Suprapubic skin (tissue), 4 donors: Measurements from ENCODE around the gene PHF20. TPM values are rescaled to one million over a fixed set of nuclear protein-coding genes. Genes with fewer than 3 reads are reported as not detected.

Source experiments
- DNase-seq, 2 donors: peaks; one replicate each; pipeline ENCODE4 v3.0.0-alpha.2; 2019; ENCODE audit warnings: low spot score in 2 of 2
- H3K27ac ChIP-seq: fragments of 200-600 bp; sonication (generic); one replicate; pipeline ENCODE4 v1.5.1; 2019
- H3K27me3 ChIP-seq: fragments of 200-600 bp; sonication (generic); one replicate; pipeline ENCODE4 v1.5.1; 2019
- H3K36me3 ChIP-seq: fragments of 200-600 bp; sonication (generic); one replicate; pipeline ENCODE4 v1.5.1; 2019
- H3K4me1 ChIP-seq: fragments of 200-600 bp; sonication (generic); one replicate; pipeline ENCODE4 v1.5.1; 2019
- H3K4me3 ChIP-seq: fragments of 200-600 bp; sonication (generic); one replicate; pipeline ENCODE4 v1.5.1; 2019; ENCODE audit warnings: mild to moderate bottlenecking
- H3K9me3 ChIP-seq: fragments of 200-600 bp; sonication (generic); one replicate; pipeline ENCODE4 v1.5.1; 2019
- CTCF ChIP-seq, 2 donors: fragments of 200-600 bp in 1 of 2; fragments of 450-650 bp in 1 of 2; sonication (generic) in 1 of 2; IDR thresholded peaks; one replicate each; pipeline ENCODE4 v1.5.1; 2016 to 2019; ENCODE audit warnings: antibody characterized with exemption in 2 of 2, mild to moderate bottlenecking in 1 of 2, moderate library complexity in 1 of 2
- EP300 ChIP-seq: sonication (generic); formaldehyde crosslinking; IDR thresholded peaks from one replicate; pipeline ENCODE4 v1.6.1; 2017; ENCODE audit warnings: antibody characterized with exemption
- POLR2A ChIP-seq, 2 donors: fragments of 450-650 bp; IDR thresholded peaks; one replicate each; pipeline ENCODE4 v1.6.1; 2017; ENCODE audit warnings: antibody characterized with exemption in 2 of 2, mild to moderate bottlenecking in 2 of 2, moderate library complexity in 2 of 2
- POLR2AphosphoS5 ChIP-seq, 3 donors: sonication (generic); formaldehyde crosslinking; IDR thresholded peaks; one replicate each; pipeline ENCODE4 v1.6.1; 2017; ENCODE audit warnings: antibody characterized with exemption in 3 of 3
- WGBS: methylation state at CpG from one replicate; pipeline ENCODE4 v1.1.5; 2018; 5-methylcytosine and 5-hydroxymethylcytosine counted together
- total RNA-seq, 4 donors: library from RNA; depleted of rRNA; stranded (reverse); fragments of >200 nt; gene quantifications; one replicate each; pipeline ENCODE4 v1.1.0, GENCODE V29; 2016

The PHF20 gene
- total RNA-seq, 4 donors from 2014 or later = 44.2 to 60.6 (median 47.3) TPM

GRCh38 chr20:35972462-35972861, 200.6 kb downstream of the PHF20 start:
- no peak overlapping the region for H3K27ac ChIP-seq
- no peaks in the 10 kb centered on the region for H3K9me3 ChIP-seq
- H3K4me1 ChIP-seq = peaks cover 10% of the 10 kb centered on the region
- H3K27me3 ChIP-seq = no peaks in the 10 kb centered on the region
- 42% methylated on average over 4 of the region's 4 CpGs for WGBS
- no peaks in the 10 kb centered on the region for H3K36me3 ChIP-seq
- no peak overlapping the region for H3K4me3 ChIP-seq
- no peak for DNase-seq
- TF ChIP-seq CTCF (IDR thresholded peaks at IDR 0.05) = no peak
- no peak for TF ChIP-seq POLR2A (IDR thresholded peaks at IDR 0.05)
- no peak for TF ChIP-seq POLR2AphosphoS5 (IDR thresholded peaks at IDR 0.05)
- no peak for TF ChIP-seq EP300

- Histone ChIP-seq H3K4me3 (no peak overlapping the region), H3K27me3 (no peaks in the 10 kb centered on the region), H3K4me1 (peaks cover 10% of the 10 kb centered on the region), H3K36me3 (no peaks in the 10 kb centered on the region), H3K27ac (no peak overlapping the region), H3K9me3 (no peaks in the 10 kb centered on the region)
- no peak for DNase-seq
- TF ChIP-seq POLR2AphosphoS5 (IDR thresholded peaks at IDR 0.05) (no peak), POLR2A (IDR thresholded peaks at IDR 0.05) (no peak), CTCF (IDR thresholded peaks at IDR 0.05) (no peak), EP300 (no peak)
- WGBS = 93% methylated on average over 4 of the region's 4 CpGs
Observed at GRCh38 chr20:35974256-35974655, 202.4 kb downstream of the PHF20 start.

- no peaks in the 10 kb centered on the region for H3K36me3 ChIP-seq
- H3K4me1 ChIP-seq = peaks cover 10% of the 10 kb centered on the region
- TF ChIP-seq EP300 = no peak
- TF ChIP-seq POLR2AphosphoS5 (IDR thresholded peaks at IDR 0.05) = no peak
- no peak for TF ChIP-seq POLR2A (IDR thresholded peaks at IDR 0.05)
- no peak for TF ChIP-seq CTCF (IDR thresholded peaks at IDR 0.05)
- no peak for DNase-seq
- WGBS = 68% methylated on average over 9 of the region's 9 CpGs
- no peaks in the 10 kb centered on the region for H3K9me3 ChIP-seq
- H3K27ac ChIP-seq = no peak overlapping the region
- no peaks in the 10 kb centered on the region for H3K27me3 ChIP-seq
- no peak overlapping the region for H3K4me3 ChIP-seq
Observed at GRCh38 chr20:35975576-35976373, 204.0 kb downstream of the PHF20 start.

GRCh38 chr20:35978041-35978513, 206.3 kb downstream of the PHF20 start:
- Histone ChIP-seq H3K4me3 (no peak overlapping the region), H3K9me3 (no peaks in the 10 kb centered on the region), H3K36me3 (no peaks in the 10 kb centered on the region), H3K27ac (no peak overlapping the region), H3K4me1 (peaks cover 2% of the 10 kb centered on the region), H3K27me3 (no peaks in the 10 kb centered on the region)
- no peak for DNase-seq
- WGBS = 95% methylated on average over 9 of the region's 9 CpGs
- TF ChIP-seq EP300 (no peak), CTCF (IDR thresholded peaks at IDR 0.05) (no peak), POLR2A (IDR thresholded peaks at IDR 0.05) (no peak), POLR2AphosphoS5 (IDR thresholded peaks at IDR 0.05) (no peak)

DNA sequence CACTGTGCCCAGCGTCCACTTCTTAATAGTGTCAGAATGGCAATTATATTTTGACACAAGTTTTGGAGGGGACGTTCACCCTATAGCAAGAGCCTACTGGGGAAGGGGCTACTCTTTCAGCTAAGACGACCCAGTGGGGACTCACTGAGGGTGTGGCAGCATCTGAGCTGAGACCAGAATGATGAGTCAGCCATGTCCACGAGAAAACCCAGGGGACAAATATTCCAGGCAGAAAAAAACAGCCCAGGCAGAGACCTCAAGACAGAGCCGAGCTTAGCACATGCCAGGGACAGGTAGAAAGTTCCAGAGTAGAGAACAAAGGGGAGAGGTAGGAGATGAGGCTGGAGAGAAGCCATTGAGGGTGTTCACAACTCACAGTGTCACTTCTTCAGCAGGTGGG, 207.7 kb downstream of the PHF20 start:
- TF ChIP-seq EP300 (no peak), POLR2AphosphoS5 (IDR thresholded peaks at IDR 0.05) (no peak), POLR2A (IDR thresholded peaks at IDR 0.05) (no peak), CTCF (IDR thresholded peaks at IDR 0.05) (no peak)
- H3K36me3 ChIP-seq = no peaks in the 10 kb centered on the region
- WGBS = 57% methylated on average over 5 of the region's 5 CpGs
- no peak overlapping the region for H3K4me3 ChIP-seq
- no peaks in the 10 kb centered on the region for H3K9me3 ChIP-seq
- no peak for DNase-seq
- no peaks in the 10 kb centered on the region for H3K27me3 ChIP-seq
- no peaks in the 10 kb centered on the region for H3K4me1 ChIP-seq
- no peak overlapping the region for H3K27ac ChIP-seq
